NCI-H2081 (cell line): ENCODE data around the gene IPCEF1.
"Not testable (repeated sequence)": the region's sequence is repeated elsewhere in the genome, so short reads cannot be mapped to it uniquely, and the experiment has no call there.

Experiments
- DNase-seq, 2 experiments: peaks; one replicate each; lab custom pipeline; 2025; lab: John Stamatoyannopoulos, UW

Gene IPCEF1

GRCh38 chr6:154246723-154247118 lies 109.9 kb downstream of the IPCEF1 start:
- no peak for DNase-seq

- no peak for DNase-seq
Measured at GRCh38 chr6:154245506-154245905, 111.1 kb downstream of the IPCEF1 start.

- no peak for DNase-seq
Measured at GRCh38 chr6:154243793-154244750, 112.5 kb downstream of the IPCEF1 start.

GRCh38 chr6:154242617-154243357 lies 113.8 kb downstream of the IPCEF1 start:
- DNase-seq = no peak

DNA sequence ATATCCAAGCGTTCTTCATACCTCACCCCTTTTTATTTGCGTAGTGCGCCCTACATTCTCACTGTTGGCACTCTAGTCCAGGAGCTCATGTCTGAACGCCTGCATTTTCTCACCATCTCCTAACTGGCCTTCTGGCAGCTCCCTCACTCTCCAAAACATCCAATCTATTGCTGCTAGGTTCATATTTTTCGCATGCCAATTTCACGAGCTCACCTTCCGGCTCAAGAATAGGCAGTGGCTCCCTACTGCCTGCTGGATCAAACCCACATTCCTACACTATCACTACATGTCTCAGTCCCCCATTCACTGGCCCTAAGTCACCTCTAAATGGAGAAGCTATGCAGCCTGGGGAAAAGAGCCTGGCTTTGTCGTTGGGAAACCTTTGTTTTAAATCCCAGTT lies 115.0 kb downstream of the IPCEF1 start:
- no peak for DNase-seq

DNA sequence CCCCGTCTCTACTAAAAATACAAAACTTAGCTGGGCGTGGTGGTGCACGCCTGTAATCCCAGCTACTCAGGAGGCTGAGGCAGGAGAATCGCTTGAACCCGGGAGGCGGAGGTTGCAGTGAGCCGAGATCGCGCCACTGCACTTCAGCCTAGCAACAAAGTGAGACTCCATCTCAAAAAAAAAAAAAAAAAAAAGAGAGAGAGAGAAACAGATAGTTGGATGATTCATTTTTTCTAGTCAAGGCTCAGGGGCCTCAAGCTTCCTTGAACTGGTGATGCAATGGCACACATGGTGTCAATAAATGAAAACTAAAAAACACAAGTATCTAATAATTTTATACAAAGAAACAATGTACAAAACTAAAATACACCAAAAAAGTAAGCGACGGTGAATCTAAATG lies 115.5 kb downstream of the IPCEF1 start:
- DNase-seq = not testable (repeated sequence)

DNA sequence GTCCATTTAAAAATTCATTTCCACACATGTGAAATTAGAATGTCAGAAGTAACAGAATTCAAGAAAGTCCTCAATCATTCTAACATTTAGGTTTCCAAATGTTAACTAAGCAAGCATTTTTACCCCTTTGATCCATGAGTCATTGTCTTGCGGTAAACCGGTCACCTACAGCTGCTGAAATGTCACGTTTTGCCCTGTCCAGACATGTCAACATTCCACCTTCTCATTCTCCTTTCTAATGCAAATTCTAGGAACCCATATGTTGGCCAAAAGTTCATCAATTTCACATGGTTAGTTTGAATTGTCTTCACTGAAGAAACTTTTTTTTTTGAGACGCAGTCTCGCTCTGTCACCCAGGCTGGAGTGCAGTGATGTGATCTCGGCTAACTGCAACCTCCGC lies 117.2 kb downstream of the IPCEF1 start:
- no peak for DNase-seq

DNA sequence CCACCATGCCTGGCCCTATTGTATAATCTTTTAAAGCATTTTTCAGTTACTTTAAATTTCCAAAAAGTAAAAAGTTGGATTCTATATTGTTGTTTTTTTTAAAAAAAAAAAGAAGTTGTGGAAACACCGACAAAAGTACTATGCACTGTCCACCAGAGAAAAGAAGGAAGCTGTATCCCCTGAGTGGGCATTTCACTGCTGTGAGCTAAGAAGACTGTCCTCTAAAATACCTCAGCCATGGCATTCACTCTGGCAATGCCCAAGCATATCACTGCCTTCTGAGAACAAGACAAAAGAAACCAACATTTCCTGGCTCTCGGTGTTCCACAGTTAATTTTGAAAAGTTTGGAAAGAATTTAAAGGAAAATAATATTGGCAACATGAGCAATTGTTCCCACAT lies 117.8 kb downstream of the IPCEF1 start:
- no peak for DNase-seq

GRCh38 chr6:154236646-154237301 lies 119.8 kb downstream of the IPCEF1 start:
- no peak for DNase-seq

DNA sequence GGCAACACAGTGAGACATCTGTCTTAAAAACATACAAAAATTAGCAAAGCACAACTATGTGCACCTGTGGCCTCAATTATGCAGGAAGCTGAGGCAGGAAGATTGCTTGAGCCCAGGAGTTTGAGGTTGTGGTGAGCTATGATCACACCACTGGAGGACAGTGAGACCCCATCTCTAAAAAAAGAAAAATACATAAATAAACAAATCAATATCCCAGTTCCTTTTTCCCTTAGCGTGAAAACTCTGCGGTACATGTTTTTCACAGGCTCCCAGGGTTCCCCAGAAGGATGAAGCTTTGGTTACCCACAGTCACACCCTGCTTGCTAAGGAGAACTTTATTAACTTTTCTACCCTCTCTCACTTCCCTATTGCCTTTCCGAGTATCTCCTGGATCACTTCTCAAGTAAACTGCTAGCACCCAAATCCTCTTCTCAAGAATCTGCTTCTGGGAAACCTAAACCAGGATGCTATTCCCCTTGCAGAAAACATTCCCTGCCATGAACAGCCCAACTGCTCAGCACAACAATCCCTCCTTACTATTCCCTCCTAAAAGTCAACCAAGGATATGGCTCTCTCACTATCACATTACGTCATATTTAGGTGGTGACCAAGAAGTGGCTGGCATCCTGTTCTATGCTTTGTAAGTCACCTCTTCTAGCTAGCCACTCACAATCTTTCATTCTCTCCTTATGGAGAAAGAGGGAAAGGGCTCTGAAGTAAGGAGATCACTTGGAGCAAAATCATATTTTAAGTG lies 122.4 kb downstream of the IPCEF1 start:
- no peak for DNase-seq

- no peak for DNase-seq
Measured at GRCh38 chr6:154233383-154233782, 123.2 kb downstream of the IPCEF1 start.

- no peak for DNase-seq
Measured at GRCh38 chr6:154232013-154232910, 124.3 kb downstream of the IPCEF1 start.

DNA sequence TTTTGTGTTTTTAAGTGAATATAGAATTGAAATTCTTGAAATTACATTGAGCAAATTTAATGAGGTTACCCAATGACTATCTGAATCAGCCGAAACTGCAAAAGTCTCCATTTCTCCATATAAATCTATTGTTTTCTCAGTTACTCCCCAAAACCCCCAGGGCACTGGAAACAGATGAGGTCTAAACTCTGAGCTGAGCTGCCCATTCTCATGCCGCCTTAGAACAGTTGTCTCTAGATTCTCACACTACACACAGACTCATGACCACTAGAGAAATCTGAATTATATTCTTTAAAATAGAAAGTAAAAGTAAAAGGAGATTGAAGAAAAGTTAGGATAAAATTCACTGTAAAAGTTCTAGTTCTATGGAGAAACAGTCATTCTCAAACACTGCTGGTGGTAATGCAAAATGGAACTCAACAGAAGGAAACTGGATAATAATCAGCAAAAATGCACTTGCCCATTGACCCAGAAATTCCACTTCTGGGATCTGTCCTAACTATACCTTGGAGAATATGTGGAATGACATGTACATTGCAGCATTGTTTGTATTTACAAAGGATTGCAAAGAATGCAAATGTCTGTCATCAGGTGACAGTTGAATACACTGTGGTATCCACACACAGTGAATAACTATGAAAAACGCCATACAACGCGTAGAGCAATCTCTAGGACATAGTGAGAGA lies 125.5 kb downstream of the IPCEF1 start:
- DNase-seq = no peak

DNA sequence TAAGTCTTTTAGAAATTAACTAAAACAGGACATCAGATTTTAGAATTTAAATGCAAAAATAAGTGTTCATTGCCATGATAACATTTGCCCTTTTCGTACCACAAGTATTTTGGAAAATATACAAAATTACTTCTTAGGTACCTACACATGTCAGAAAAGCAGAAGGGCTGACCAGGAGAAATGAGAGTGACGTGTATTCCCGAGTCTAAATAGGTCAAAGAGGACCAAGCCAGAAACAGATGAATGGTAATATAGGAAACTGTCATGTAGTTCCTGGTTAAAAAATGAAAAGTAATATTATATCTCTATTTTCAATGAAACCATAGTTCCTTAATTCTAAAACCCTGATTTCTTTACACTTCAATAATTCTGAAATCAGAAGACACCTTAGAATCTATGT lies 126.2 kb downstream of the IPCEF1 start:
- no peak for DNase-seq

DNA sequence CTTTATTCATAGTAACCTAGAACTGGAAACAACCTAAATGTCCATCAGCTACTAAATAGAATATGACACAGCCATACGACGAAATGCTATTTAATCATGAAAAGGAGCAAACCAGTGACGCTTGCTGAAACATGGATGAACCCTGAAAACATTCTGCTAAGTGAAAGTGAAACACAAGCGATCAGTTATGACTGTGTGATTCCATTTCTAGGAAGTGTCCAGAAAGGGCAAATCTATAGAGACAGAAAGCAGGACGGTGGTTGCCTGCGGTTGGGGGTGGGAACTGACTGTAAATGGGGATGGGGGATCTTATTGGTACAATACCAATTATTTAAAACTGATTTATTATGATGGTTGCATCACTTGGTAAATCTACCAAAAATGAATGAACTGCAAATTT lies 126.8 kb downstream of the IPCEF1 start:
- no peak for DNase-seq

DNA sequence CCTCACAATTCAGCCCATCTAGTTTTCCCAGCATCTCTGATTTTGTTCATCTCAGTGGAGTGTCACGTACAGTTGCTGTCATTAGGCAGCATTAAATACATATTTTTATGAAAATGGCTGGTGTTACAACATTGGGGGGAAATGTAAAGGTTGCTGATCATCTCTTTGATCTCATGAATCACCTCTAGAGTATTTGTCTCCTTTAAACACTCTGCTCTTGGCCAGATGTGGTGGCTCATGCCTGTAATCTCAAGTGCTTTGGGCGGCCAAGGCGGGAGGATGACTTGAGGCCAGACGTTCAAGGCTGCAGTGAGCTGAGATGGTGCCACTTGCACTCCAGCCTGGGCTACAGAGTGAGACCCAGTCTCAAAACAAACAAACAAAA lies 128.1 kb downstream of the IPCEF1 start:
- DNase-seq = no peak

- DNase-seq = no peak
Measured at GRCh38 chr6:154227862-154228520, 128.6 kb downstream of the IPCEF1 start.

GRCh38 chr6:154226461-154226860 lies 130.1 kb downstream of the IPCEF1 start:
- no peak for DNase-seq

- no peak for DNase-seq
Measured at GRCh38 chr6:154223296-154223695, 133.3 kb downstream of the IPCEF1 start.

- DNase-seq = no peak
Measured at GRCh38 chr6:154222716-154223115, 133.9 kb downstream of the IPCEF1 start.
